WERI-Rb-1 (cell line): ENCODE results near the gene CLIC6.

Source experiments
- DNase-seq: peaks from one replicate; pipeline ENCODE4 v3.0.0-alpha.2; 2020
- H3K27ac ChIP-seq: fragments of 250-450 bp; sonication (Bioruptor Pico); 2 replicates; pipeline ENCODE4 v1.5.1; 2020; ENCODE audit warnings: mild to moderate bottlenecking, moderate library complexity
- H3K27me3 ChIP-seq: fragments of 250-450 bp; sonication (Bioruptor Pico); 2 replicates; pipeline ENCODE4 v1.5.1; 2021; ENCODE audit warnings: mild to moderate bottlenecking, low read depth, moderate library complexity; ENCODE audit not compliant: insufficient read depth, severe bottlenecking
- H3K36me3 ChIP-seq: fragments of 250-450 bp; sonication (Bioruptor Pico); 2 replicates; pipeline ENCODE4 v1.5.1; 2020; ENCODE audit warnings: mild to moderate bottlenecking, moderate library complexity
- H3K4me3 ChIP-seq: 2 replicates; pipeline ENCODE4 v1.5.1; 2011; ENCODE audit warnings: low read depth, mild to moderate bottlenecking, control low read depth, low read length
- H3K9me3 ChIP-seq: fragments of 250-450 bp; sonication (Bioruptor Pico); 2 replicates; pipeline ENCODE4 v1.5.1; 2021; ENCODE audit warnings: mild to moderate bottlenecking, moderate library complexity; ENCODE audit not compliant: severe bottlenecking
- TF ChIP-seq, protein P1 (sequence below): IDR thresholded peaks from 2 replicates; pipeline ENCODE4 v1.5.1; 2011; ENCODE audit warnings: low read depth, mild to moderate bottlenecking, control low read depth, inconsistent platforms, low read length

Gene CLIC6

DNA sequence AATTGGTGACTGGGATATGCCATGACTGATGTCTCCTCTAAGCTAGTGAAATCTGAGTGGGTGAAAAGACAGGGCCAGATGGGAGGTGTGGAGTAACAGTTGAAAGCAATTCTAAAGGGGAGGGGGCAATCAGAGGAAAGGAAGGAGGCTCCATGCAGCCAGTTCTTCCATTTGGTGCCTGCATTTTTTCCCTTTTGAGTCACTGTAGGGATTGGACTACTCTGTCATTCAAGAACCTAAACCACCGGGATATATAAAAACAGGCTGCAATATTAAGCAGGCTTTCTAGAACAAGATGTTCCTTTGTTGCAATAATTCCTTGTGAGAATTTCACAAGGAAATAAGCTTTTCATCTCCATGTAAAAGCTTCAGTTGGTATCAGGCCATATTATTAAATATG is 18.3 kb downstream of the CLIC6 start:
- TF ChIP-seq, protein P1, sequence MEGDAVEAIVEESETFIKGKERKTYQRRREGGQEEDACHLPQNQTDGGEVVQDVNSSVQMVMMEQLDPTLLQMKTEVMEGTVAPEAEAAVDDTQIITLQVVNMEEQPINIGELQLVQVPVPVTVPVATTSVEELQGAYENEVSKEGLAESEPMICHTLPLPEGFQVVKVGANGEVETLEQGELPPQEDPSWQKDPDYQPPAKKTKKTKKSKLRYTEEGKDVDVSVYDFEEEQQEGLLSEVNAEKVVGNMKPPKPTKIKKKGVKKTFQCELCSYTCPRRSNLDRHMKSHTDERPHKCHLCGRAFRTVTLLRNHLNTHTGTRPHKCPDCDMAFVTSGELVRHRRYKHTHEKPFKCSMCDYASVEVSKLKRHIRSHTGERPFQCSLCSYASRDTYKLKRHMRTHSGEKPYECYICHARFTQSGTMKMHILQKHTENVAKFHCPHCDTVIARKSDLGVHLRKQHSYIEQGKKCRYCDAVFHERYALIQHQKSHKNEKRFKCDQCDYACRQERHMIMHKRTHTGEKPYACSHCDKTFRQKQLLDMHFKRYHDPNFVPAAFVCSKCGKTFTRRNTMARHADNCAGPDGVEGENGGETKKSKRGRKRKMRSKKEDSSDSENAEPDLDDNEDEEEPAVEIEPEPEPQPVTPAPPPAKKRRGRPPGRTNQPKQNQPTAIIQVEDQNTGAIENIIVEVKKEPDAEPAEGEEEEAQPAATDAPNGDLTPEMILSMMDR, result no peak
- no peaks in the 10 kb centered on the region for H3K36me3 ChIP-seq

DNA sequence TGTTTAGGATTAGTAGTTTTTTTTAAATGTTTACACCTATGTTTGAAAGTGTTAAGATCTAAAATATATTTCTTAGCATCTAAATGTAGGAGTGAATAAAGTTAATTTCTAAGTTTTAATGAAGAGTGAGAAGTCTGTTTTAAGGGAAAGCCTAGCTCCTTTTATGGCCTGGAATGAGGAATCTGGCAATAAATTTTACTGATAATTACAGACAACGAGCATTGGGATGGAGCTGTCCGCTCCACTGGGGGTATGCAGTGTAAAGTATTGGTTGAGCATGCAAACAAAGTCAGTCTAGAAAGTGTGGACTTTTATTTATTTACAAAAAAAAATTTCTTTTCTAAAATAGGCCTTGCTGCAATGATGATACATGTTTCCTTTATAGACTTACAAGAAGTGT is 19.0 kb downstream of the CLIC6 start:
- no peak for DNase-seq
- H3K36me3 ChIP-seq, result no peaks in the 10 kb centered on the region
- peaks cover 5% of the 10 kb centered on the region for H3K9me3 ChIP-seq
- H3K27me3 ChIP-seq, result peaks cover 98% of the 10 kb centered on the region
- no peak overlapping the region for H3K4me3 ChIP-seq
- H3K27ac ChIP-seq, result no peak overlapping the region
- TF ChIP-seq, protein P1, result no peak

More for the DNA sequence above, 18.3 kb downstream of the CLIC6 start:
- no peak overlapping the region for H3K27ac ChIP-seq
- H3K9me3 ChIP-seq, result peaks cover 5% of the 10 kb centered on the region
- no peak for DNase-seq
- H3K4me3 ChIP-seq, result no peak overlapping the region
- peaks cover 96% of the 10 kb centered on the region for H3K27me3 ChIP-seq

DNA sequence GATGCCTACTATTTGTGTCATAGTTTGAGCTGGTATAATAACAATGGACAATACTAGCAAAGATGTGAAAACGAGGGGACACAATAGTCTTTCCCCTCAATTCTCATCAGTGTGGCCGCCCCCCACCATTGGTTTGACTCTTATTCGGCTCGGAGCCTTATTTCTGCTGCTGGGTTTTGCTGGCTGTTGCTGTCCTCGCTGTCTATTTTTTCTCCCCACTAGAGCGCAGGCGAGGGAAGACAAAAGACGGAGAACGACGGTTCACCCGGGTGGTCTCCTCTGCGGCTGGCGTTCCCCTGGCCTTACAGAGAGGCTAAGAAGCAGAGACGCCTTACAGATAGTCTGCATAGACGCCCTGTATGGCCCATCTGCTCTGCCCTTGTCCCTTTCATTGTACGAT is 19.4 kb downstream of the CLIC6 start:
- Histone ChIP-seq H3K9me3 (peaks cover 5% of the 10 kb centered on the region), H3K27ac (no peak overlapping the region), H3K27me3 (peaks cover 99% of the 10 kb centered on the region), H3K4me3 (no peak overlapping the region), H3K36me3 (no peaks in the 10 kb centered on the region)
- TF ChIP-seq, protein P1, result no peak
- no peak for DNase-seq

DNA sequence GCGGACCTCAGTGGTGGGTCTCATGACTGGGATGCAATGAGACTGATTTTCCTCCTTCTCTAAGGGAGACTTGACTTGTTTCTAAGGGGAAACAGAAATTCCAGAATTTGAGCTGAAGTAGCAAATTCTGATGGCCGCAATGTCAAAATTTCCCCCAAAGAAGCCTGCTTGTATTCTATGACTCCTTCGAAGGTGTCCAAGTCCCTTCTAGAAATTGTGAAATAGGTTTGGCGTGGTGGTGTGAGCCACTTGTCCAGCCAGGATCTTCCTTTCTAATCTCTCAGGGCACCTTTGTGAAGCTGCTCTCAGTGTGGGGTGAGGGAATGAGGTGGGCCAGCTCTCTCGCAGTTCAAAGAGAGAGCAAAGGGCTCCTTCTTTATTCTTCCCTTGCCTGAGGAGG is 19.9 kb downstream of the CLIC6 start:
- no peaks in the 10 kb centered on the region for H3K36me3 ChIP-seq
- H3K9me3 ChIP-seq, result peaks cover 5% of the 10 kb centered on the region
- no peak for DNase-seq
- no peak overlapping the region for H3K27ac ChIP-seq
- peaks cover 99% of the 10 kb centered on the region for H3K27me3 ChIP-seq
- H3K4me3 ChIP-seq, result no peak overlapping the region
- TF ChIP-seq, protein P1, result no peak

DNA sequence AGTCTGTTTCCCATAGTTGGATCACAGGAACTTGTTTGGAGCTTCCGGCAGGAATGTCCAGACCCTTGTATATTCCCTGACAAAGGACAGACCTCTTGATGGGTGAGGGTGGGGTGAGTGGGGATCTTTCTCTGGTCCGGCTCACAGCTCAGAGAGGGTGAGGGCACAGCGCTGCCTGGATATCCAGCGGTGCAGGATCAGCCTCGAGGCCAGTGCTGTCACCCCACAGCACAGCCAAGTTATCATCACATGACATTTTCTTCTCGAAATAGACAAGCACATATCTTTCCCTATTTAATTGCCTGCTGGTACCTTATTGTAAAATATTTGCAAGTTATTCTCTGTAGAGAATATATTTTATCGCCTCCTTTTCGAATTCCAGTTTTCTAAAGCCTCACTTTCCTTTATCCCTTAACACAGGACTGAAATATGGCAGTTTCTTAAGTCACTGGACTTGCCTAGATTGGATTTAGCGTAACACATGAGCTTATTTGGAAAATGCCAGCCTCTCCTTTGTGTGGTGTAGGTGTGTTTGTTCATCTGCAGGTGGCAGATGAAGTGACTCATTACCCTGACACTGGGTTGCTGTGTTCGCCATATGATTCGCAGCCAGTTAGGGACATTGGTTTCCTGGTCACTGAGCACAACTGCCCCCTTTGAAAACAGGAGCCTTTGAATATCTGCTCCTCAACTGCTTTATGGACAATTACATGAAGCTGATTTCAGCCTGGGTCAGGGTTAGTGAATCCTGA is 21.4 kb downstream of the CLIC6 start:
- Histone ChIP-seq H3K9me3 (peaks cover 11% of the 10 kb centered on the region), H3K27ac (no peak overlapping the region), H3K36me3 (no peaks in the 10 kb centered on the region), H3K4me3 (no peak overlapping the region), H3K27me3 (peaks cover 96% of the 10 kb centered on the region)
- TF ChIP-seq, protein P1, result no peak
- DNase-seq, result no peak

DNA sequence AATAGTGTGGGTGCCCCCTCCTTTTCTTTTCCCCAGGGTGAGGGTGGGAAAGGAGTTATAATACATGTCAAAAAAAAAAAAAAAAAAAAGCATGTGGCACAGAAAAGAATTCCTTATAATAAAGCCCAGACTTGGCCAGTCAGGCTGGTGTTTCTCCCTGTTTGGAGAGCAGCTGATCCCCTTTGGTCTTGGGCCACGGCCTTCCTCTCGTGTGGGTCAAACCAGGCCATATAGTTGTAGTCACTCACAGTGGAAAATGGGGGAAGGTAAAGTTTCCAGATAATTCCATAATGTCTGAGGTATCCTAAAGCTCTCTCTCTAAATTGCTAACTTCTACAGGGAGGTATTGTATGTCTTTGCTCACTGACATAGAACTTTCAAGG is 22.0 kb downstream of the CLIC6 start:
- TF ChIP-seq, protein P1, result no peak
- DNase-seq, result no peak
- Histone ChIP-seq H3K27me3 (peaks cover 96% of the 10 kb centered on the region), H3K36me3 (no peaks in the 10 kb centered on the region), H3K9me3 (peaks cover 14% of the 10 kb centered on the region), H3K4me3 (no peak overlapping the region), H3K27ac (no peak overlapping the region)
